DND-41 (cell line): ENCODE results near the gene UIMC1.

Experiments used
- ATAC-seq: fragments of 200-7000 bp; cut with Tn5 transposase; 3 replicates; pipeline ENCODE4 v1.9.1; 2021; ENCODE audit warnings: low read depth; ENCODE audit not compliant: insufficient read depth
- DNase-seq: peaks from one replicate; pipeline ENCODE4 v3.0.0-alpha.2; 2020
- H2AFZ ChIP-seq: 2 replicates; pipeline ENCODE4 v1.6.0; 2012; ENCODE audit warnings: low read depth, low read length
- H3K27ac ChIP-seq: 2 replicates; pipeline ENCODE4 v1.5.1; 2012; ENCODE audit warnings: low read length, inconsistent platforms
- H3K27me3 ChIP-seq: fragments of 200-600 bp; sonication (generic); 2 replicates; pipeline ENCODE4 v1.6.0; 2012; ENCODE audit warnings: low read length, mild to moderate bottlenecking, inconsistent platforms; ENCODE audit not compliant: insufficient read depth, poor library complexity
- H3K36me3 ChIP-seq: 2 replicates; pipeline ENCODE4 v1.5.1; 2012; ENCODE audit warnings: low read length, inconsistent platforms; ENCODE audit not compliant: insufficient read depth
- H3K4me1 ChIP-seq: 2 replicates; pipeline ENCODE4 v1.5.1; 2012; ENCODE audit warnings: mild to moderate bottlenecking, low read length; ENCODE audit not compliant: insufficient read depth
- H3K4me2 ChIP-seq: 2 replicates; pipeline ENCODE4 v1.6.0; 2012; ENCODE audit warnings: mild to moderate bottlenecking, moderate library complexity, low read length, inconsistent platforms; ENCODE audit not compliant: insufficient read depth
- H3K4me3 ChIP-seq, 2 experiments: fragments of 200-600 bp in 1 of 2; shearing (Covaris generic) in 1 of 2; 2 replicates each; pipeline ENCODE4 v1.5.1; 2012 to 2016; ENCODE audit warnings: inconsistent platforms in 2 of 2, low read length in 2 of 2, mild to moderate bottlenecking in 2 of 2, low read depth in 1 of 2, moderate library complexity in 1 of 2
- H3K79me2 ChIP-seq: 2 replicates; pipeline ENCODE4 v1.6.0; 2012; ENCODE audit warnings: low read length, inconsistent platforms; ENCODE audit not compliant: insufficient read depth
- H3K9ac ChIP-seq: 2 replicates; pipeline ENCODE4 v1.6.0; 2012; ENCODE audit warnings: low read depth, mild to moderate bottlenecking, inconsistent platforms, low read length, moderate library complexity
- H3K9me3 ChIP-seq: 2 replicates; pipeline ENCODE4 v1.5.1; 2012; ENCODE audit warnings: low read length, moderate library complexity, mild to moderate bottlenecking, inconsistent platforms; ENCODE audit not compliant: insufficient read depth, severe bottlenecking
- H4K20me1 ChIP-seq: 2 replicates; pipeline ENCODE4 v1.6.0; 2012; ENCODE audit warnings: low read length; ENCODE audit not compliant: insufficient read depth
- EZH2 ChIP-seq: IDR thresholded peaks from 3 replicates; pipeline ENCODE4 v1.6.1; 2012; ENCODE audit warnings: borderline replicate concordance, low read depth, mild to moderate bottlenecking, moderate library complexity, low read length, inconsistent platforms; ENCODE audit not compliant: severe bottlenecking
- TF ChIP-seq, protein P1 (sequence below): IDR thresholded peaks from 2 replicates; pipeline ENCODE4 v1.5.1; 2012; ENCODE audit warnings: borderline replicate concordance, low read length, moderate library complexity, mild to moderate bottlenecking; ENCODE audit not compliant: poor library complexity, severe bottlenecking; ENCODE audit errors: extremely low read depth

UIMC1 gene

DNA sequence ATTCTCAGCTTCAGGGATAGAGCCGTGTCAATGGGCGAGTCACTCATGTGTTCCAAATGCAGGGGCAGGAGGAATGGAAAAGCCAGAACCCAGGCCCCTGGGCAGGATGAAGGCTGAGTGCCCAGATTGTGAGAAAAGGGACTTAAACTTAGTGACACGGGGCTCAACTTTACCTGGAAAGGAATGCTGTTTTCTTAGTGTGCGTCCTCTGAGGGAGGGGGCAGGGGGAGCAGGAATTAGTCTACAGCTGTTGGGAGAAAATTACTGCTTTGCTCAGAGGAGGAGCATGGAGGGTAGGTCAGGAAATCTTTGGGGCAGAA lies 122.0 kb downstream of the UIMC1 start:
- Histone ChIP-seq H3K27me3 (no peaks in the 10 kb centered on the region), H3K4me3 (no peak overlapping the region), H3K9ac (no peak overlapping the region), H3K36me3 (no peaks in the 10 kb centered on the region), H4K20me1 (peaks cover 3% of the 10 kb centered on the region; the same call in 1 of the 2 replicates), H3K79me2 (no peaks in the 10 kb centered on the region), H3K9me3 (no peaks in the 10 kb centered on the region), H3K4me1 (no peaks in the 10 kb centered on the region), H3K27ac (no peak overlapping the region), H3K4me2 (no peak overlapping the region), H2AFZ (no peak overlapping the region)
- ATAC-seq = no peak
- TF ChIP-seq EZH2 = no peak
- TF ChIP-seq, protein P1, sequence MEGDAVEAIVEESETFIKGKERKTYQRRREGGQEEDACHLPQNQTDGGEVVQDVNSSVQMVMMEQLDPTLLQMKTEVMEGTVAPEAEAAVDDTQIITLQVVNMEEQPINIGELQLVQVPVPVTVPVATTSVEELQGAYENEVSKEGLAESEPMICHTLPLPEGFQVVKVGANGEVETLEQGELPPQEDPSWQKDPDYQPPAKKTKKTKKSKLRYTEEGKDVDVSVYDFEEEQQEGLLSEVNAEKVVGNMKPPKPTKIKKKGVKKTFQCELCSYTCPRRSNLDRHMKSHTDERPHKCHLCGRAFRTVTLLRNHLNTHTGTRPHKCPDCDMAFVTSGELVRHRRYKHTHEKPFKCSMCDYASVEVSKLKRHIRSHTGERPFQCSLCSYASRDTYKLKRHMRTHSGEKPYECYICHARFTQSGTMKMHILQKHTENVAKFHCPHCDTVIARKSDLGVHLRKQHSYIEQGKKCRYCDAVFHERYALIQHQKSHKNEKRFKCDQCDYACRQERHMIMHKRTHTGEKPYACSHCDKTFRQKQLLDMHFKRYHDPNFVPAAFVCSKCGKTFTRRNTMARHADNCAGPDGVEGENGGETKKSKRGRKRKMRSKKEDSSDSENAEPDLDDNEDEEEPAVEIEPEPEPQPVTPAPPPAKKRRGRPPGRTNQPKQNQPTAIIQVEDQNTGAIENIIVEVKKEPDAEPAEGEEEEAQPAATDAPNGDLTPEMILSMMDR = no peak
- DNase-seq = no peak

GRCh38 chr5:176883700-176884570 lies 122.6 kb downstream of the UIMC1 start:
- H3K27me3 ChIP-seq = no peaks in the 10 kb centered on the region
- no peaks in the 10 kb centered on the region for H3K36me3 ChIP-seq
- TF ChIP-seq, protein P1 = no peak
- TF ChIP-seq EZH2 = no peak
- H3K9me3 ChIP-seq = no peaks in the 10 kb centered on the region
- no peak overlapping the region for H3K4me2 ChIP-seq
- no peak overlapping the region for H2AFZ ChIP-seq
- H3K79me2 ChIP-seq = no peaks in the 10 kb centered on the region
- no peaks in the 10 kb centered on the region for H3K4me1 ChIP-seq
- ATAC-seq (no peak), DNase-seq (no peak)
- H3K27ac ChIP-seq = no peak overlapping the region
- H4K20me1 ChIP-seq = peaks cover 3% of the 10 kb centered on the region; the same call in 1 of the 2 replicates
- no peak overlapping the region for H3K9ac ChIP-seq
- no peak overlapping the region for H3K4me3 ChIP-seq

- Histone ChIP-seq H3K4me2 (no peak overlapping the region), H3K79me2 (no peaks in the 10 kb centered on the region), H3K9me3 (no peaks in the 10 kb centered on the region), H3K9ac (no peak overlapping the region), H3K27ac (no peak overlapping the region), H3K36me3 (no peaks in the 10 kb centered on the region), H3K4me1 (peaks cover 2% of the 10 kb centered on the region; the same call in 1 of the 2 replicates), H4K20me1 (peaks cover 3% of the 10 kb centered on the region; the same call in 1 of the 2 replicates), H3K4me3 (no peak overlapping the region), H3K27me3 (peaks cover under 1% of the 10 kb centered on the region), H2AFZ (no peak overlapping the region)
- ATAC-seq (no peak), DNase-seq (no peak)
- TF ChIP-seq, protein P1 = no peak
- TF ChIP-seq EZH2 = no peak
Observed at GRCh38 chr5:176882567-176882903, 124.0 kb downstream of the UIMC1 start.
